SU-DHL-6 (cell line): ENCODE data around the gene RNF212.

ENCODE experiments used
- H2AFZ ChIP-seq: fragments of 200-600 bp; sonication (generic); 2 replicates; pipeline ENCODE4 v1.6.1; 2014; ENCODE audit warnings: low read depth, mild to moderate bottlenecking, moderate library complexity, mixed read lengths, antibody characterized with exemption, low read length; ENCODE audit not compliant: severe bottlenecking
- H3F3A ChIP-seq: fragments of 200-600 bp; shearing (Covaris generic); 2 replicates; pipeline ENCODE4 v1.6.0; 2016; ENCODE audit warnings: antibody characterized with exemption, mild to moderate bottlenecking; ENCODE audit not compliant: insufficient read depth
- H3K27ac ChIP-seq: fragments of 200-600 bp; sonication (generic); 2 replicates; pipeline ENCODE4 v1.5.1; 2016; ENCODE audit warnings: low read depth, mild to moderate bottlenecking, low read length, moderate library complexity, mixed read lengths
- H3K27me3 ChIP-seq: fragments of 200-600 bp; sonication (generic), shearing (Covaris generic); 2 replicates; pipeline ENCODE4 v1.6.0; 2014; ENCODE audit warnings: mild to moderate bottlenecking, low read length
- H3K36me3 ChIP-seq: fragments of 200-600 bp; sonication (generic); 2 replicates; pipeline ENCODE4 v1.6.1; 2014; ENCODE audit warnings: mild to moderate bottlenecking, low read length, mixed read lengths
- H3K4me2 ChIP-seq: fragments of 300-600, 200-600 bp; shearing (Covaris generic), sonication (generic); 2 replicates; pipeline ENCODE4 v1.6.0; 2014; ENCODE audit warnings: low read length, low read depth, mild to moderate bottlenecking; ENCODE audit not compliant: poor library complexity, severe bottlenecking
- H3K4me3 ChIP-seq: fragments of 200-600 bp; sonication (generic); 2 replicates; pipeline ENCODE4 v1.5.1; 2014; ENCODE audit warnings: antibody characterized with exemption, low read length, mild to moderate bottlenecking, mixed read lengths; ENCODE audit not compliant: insufficient read depth, poor library complexity, severe bottlenecking
- H3K79me2 ChIP-seq: fragments of 200-600 bp; sonication (generic); 2 replicates; pipeline ENCODE4 v1.6.1; 2014; ENCODE audit warnings: mild to moderate bottlenecking, low read length, moderate library complexity; ENCODE audit not compliant: insufficient read depth
- H3K9ac ChIP-seq: fragments of 200-600 bp; sonication (generic); 2 replicates; pipeline ENCODE4 v1.7.0; 2014; ENCODE audit warnings: mild to moderate bottlenecking, low read length
- H3K9me2 ChIP-seq: fragments of 200-600 bp; sonication (generic); replicated peaks from 2 replicates; pipeline ENCODE4 v1.6.1; 2014; ENCODE audit warnings: low read length; ENCODE audit not compliant: insufficient read depth
- H3K9me3 ChIP-seq: fragments of 200-600 bp; sonication (generic); 2 replicates; pipeline ENCODE4 v1.6.1; 2014; ENCODE audit warnings: low read length, mixed read lengths; ENCODE audit not compliant: insufficient read depth
- H4K20me1 ChIP-seq: fragments of 200-600 bp; sonication (generic); 2 replicates; pipeline ENCODE4 v1.6.1; 2014; ENCODE audit warnings: low read depth, mild to moderate bottlenecking, antibody characterized with exemption, low read length, moderate library complexity, mixed read lengths
- CTCF ChIP-seq: fragments of 200-600 bp; sonication (generic); IDR thresholded peaks from one replicate; pipeline ENCODE4 v1.5.1; 2017; ENCODE audit warnings: antibody characterized with exemption, mild to moderate bottlenecking, low read length, moderate library complexity; ENCODE audit not compliant: insufficient read depth, poor library complexity, severe bottlenecking
- EZH2phosphoT487 ChIP-seq: fragments of 200-600 bp; sonication (generic), shearing (Covaris generic); conservative IDR thresholded peaks from 2 replicates; pipeline ENCODE4 v1.6.1; 2018; ENCODE audit warnings: mild to moderate bottlenecking, antibody characterized with exemption, low read length, moderate library complexity, mixed read lengths

RNF212 gene

GRCh38 chr4:1081689-1082040 lies 31.7 kb downstream of the RNF212 start:
- Histone ChIP-seq H3K36me3 (no peaks in the 10 kb centered on the region), H3K27me3 (no peaks in the 10 kb centered on the region; the same call in 1 of the 2 replicates), H3K9me3 (no peaks in the 10 kb centered on the region), H3K27ac (no peak overlapping the region), H3K9ac (no peak overlapping the region), H4K20me1 (no peaks in the 10 kb centered on the region), H3K4me3 (no peak overlapping the region), H3K4me2 (no peak overlapping the region), H3K9me2 (no peaks in the 10 kb centered on the region), H3K79me2 (no peaks in the 10 kb centered on the region), H2AFZ (no peak overlapping the region), H3F3A (no peaks in the 10 kb centered on the region)
- TF ChIP-seq EZH2phosphoT487 (no peak), CTCF (no peak)

- H3F3A ChIP-seq = no peaks in the 10 kb centered on the region
- H4K20me1 ChIP-seq = no peaks in the 10 kb centered on the region
- H3K27me3 ChIP-seq = no peaks in the 10 kb centered on the region; the same call in 1 of the 2 replicates
- H3K36me3 ChIP-seq = no peaks in the 10 kb centered on the region
- H3K27ac ChIP-seq = no peak overlapping the region
- no peak overlapping the region for H2AFZ ChIP-seq
- H3K9me3 ChIP-seq = no peaks in the 10 kb centered on the region
- H3K9ac ChIP-seq = no peak overlapping the region
- H3K4me2 ChIP-seq = no peak overlapping the region
- H3K79me2 ChIP-seq = no peaks in the 10 kb centered on the region
- H3K9me2 ChIP-seq = no peaks in the 10 kb centered on the region
- H3K4me3 ChIP-seq = no peak overlapping the region
- TF ChIP-seq EZH2phosphoT487 (no peak), CTCF (no peak)
These were observed 32.2 kb downstream of the RNF212 start for GRCh38 chr4:1080961-1081688.

DNA sequence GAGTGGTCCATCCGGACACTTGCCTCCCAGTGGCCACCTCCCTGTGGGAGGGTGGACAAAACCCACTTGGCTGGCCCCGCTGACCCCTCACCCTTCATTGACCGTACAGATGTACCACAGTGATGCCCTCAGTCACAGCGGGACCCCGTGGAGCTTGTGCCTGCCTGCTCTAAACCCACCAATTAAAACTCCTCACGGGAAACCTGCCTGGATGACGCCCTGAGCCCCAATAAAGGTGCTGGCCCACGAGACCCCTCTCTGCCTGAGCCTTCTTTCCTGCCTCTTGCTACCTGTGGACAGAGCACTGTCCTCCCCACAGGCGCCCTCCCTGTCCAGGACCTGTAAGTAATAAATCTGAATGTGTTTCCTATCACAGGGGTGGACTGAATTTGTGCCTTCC lies 32.9 kb downstream of the RNF212 start:
- Histone ChIP-seq H3K9me3 (no peaks in the 10 kb centered on the region), H4K20me1 (no peaks in the 10 kb centered on the region), H3K27me3 (no peaks in the 10 kb centered on the region), H3K9me2 (no peaks in the 10 kb centered on the region), H3K79me2 (no peaks in the 10 kb centered on the region), H3K4me2 (no peak overlapping the region), H3K36me3 (no peaks in the 10 kb centered on the region), H3F3A (no peaks in the 10 kb centered on the region), H2AFZ (no peak overlapping the region), H3K4me3 (no peak overlapping the region), H3K27ac (no peak overlapping the region), H3K9ac (no peak overlapping the region)
- no peak for TF ChIP-seq EZH2phosphoT487

- Histone ChIP-seq H3K4me3 (no peak overlapping the region), H3F3A (no peaks in the 10 kb centered on the region), H3K27ac (no peak overlapping the region), H3K36me3 (no peaks in the 10 kb centered on the region), H3K4me2 (no peak overlapping the region), H3K79me2 (no peaks in the 10 kb centered on the region), H3K9me2 (no peaks in the 10 kb centered on the region), H2AFZ (no peak overlapping the region), H3K9me3 (no peaks in the 10 kb centered on the region), H4K20me1 (no peaks in the 10 kb centered on the region), H3K9ac (no peak overlapping the region), H3K27me3 (no peaks in the 10 kb centered on the region)
- no peak for TF ChIP-seq CTCF
- no peak for TF ChIP-seq EZH2phosphoT487
These were observed 33.6 kb downstream of the RNF212 start for GRCh38 chr4:1079711-1080265.
